Measurements from ENCODE around the gene VPS37B.

VPS37B gene

GRCh38 chr12:122854554-122854953 lies 41.4 kb downstream of the VPS37B start:
- Histone ChIP-seq H3K9me2 (replicated peaks; ENCODE audit: insufficient read depth, low read length) (no peaks in the 10 kb centered on the region), H3K9ac (ENCODE audit: low read length) (no peak overlapping the region), H3K4me3 (ENCODE audit: low read length) (no peak overlapping the region), H3K36me3 (replicated peaks; ENCODE audit: insufficient read depth, low read length) (no peaks in the 10 kb centered on the region), H3K9me3 (replicated peaks; ENCODE audit: insufficient read depth, low read length) (no peaks in the 10 kb centered on the region), H3K79me2 (ENCODE audit: low read length) (no peaks in the 10 kb centered on the region), H3K4me1 (ENCODE audit: low read length) (no peaks in the 10 kb centered on the region), H2AFZ (ENCODE audit: low read length) (no peak overlapping the region), H3K4me2 (ENCODE audit: low read depth, low read length) (no peak overlapping the region), H3K27ac (ENCODE audit: low read length) (no peak overlapping the region), H3F3A (ENCODE audit: insufficient read depth, low read length) (no peaks in the 10 kb centered on the region), H3K27me3 (replicated peaks; ENCODE audit: insufficient read depth, low read length) (no peaks in the 10 kb centered on the region), H4K20me1 (ENCODE audit: insufficient read depth, low read length) (no peaks in the 10 kb centered on the region)
- no peak for TF ChIP-seq EZH2 (optimal IDR thresholded peaks at IDR 0.05; ENCODE audit: low read depth, low read length)
- no peak for DNase-seq

GRCh38 chr12:122853582-122854245 lies 42.2 kb downstream of the VPS37B start:
- DNase-seq = no peak
- Histone ChIP-seq H3K4me3 (ENCODE audit: low read length) (no peak overlapping the region), H3K4me1 (ENCODE audit: low read length) (no peaks in the 10 kb centered on the region)

GRCh38 chr12:122852336-122853275 lies 43.3 kb downstream of the VPS37B start:
- Histone ChIP-seq H3F3A (ENCODE audit: insufficient read depth, low read length) (no peaks in the 10 kb centered on the region), H3K9ac (ENCODE audit: low read length) (no peak overlapping the region), H2AFZ (ENCODE audit: low read length) (no peak overlapping the region), H3K27ac (ENCODE audit: low read length) (no peak overlapping the region), H3K9me3 (replicated peaks; ENCODE audit: insufficient read depth, low read length) (no peaks in the 10 kb centered on the region), H4K20me1 (ENCODE audit: insufficient read depth, low read length) (no peaks in the 10 kb centered on the region), H3K27me3 (replicated peaks; ENCODE audit: insufficient read depth, low read length) (no peaks in the 10 kb centered on the region), H3K4me1 (ENCODE audit: low read length) (no peaks in the 10 kb centered on the region), H3K9me2 (replicated peaks; ENCODE audit: insufficient read depth, low read length) (no peaks in the 10 kb centered on the region), H3K4me2 (ENCODE audit: low read depth, low read length) (no peak overlapping the region), H3K4me3 (ENCODE audit: low read length) (no peak overlapping the region), H3K79me2 (ENCODE audit: low read length) (no peaks in the 10 kb centered on the region), H3K36me3 (replicated peaks; ENCODE audit: insufficient read depth, low read length) (no peaks in the 10 kb centered on the region)
- TF ChIP-seq CTCF (IDR thresholded peaks at IDR 0.05; ENCODE audit: low read length) (no peak), EZH2phosphoT487 (IDR thresholded peaks at IDR 0.05; ENCODE audit: low read length) (no peak), EZH2 (optimal IDR thresholded peaks at IDR 0.05; ENCODE audit: low read depth, low read length) (no peak)
- no peak for DNase-seq

More at GRCh38 chr12:122853582-122854245, 42.2 kb downstream of the VPS37B start:
- Histone ChIP-seq H3K27me3 (replicated peaks; ENCODE audit: insufficient read depth, low read length) (no peaks in the 10 kb centered on the region), H4K20me1 (ENCODE audit: insufficient read depth, low read length) (no peaks in the 10 kb centered on the region), H3K9me2 (replicated peaks; ENCODE audit: insufficient read depth, low read length) (no peaks in the 10 kb centered on the region), H3K9me3 (replicated peaks; ENCODE audit: insufficient read depth, low read length) (no peaks in the 10 kb centered on the region), H2AFZ (ENCODE audit: low read length) (no peak overlapping the region), H3K27ac (ENCODE audit: low read length) (no peak overlapping the region), H3K79me2 (ENCODE audit: low read length) (no peaks in the 10 kb centered on the region), H3K36me3 (replicated peaks; ENCODE audit: insufficient read depth, low read length) (no peaks in the 10 kb centered on the region), H3F3A (ENCODE audit: insufficient read depth, low read length) (no peaks in the 10 kb centered on the region), H3K9ac (ENCODE audit: low read length) (no peak overlapping the region), H3K4me2 (ENCODE audit: low read depth, low read length) (no peak overlapping the region)
- no peak for TF ChIP-seq CTCF (IDR thresholded peaks at IDR 0.05; ENCODE audit: low read length)
- no peak for TF ChIP-seq EZH2 (optimal IDR thresholded peaks at IDR 0.05; ENCODE audit: low read depth, low read length)
- TF ChIP-seq EZH2phosphoT487 (IDR thresholded peaks at IDR 0.05; ENCODE audit: low read length) = no peak
